Measurements from ENCODE around the gene RAB3C.

The RAB3C gene

DNA sequence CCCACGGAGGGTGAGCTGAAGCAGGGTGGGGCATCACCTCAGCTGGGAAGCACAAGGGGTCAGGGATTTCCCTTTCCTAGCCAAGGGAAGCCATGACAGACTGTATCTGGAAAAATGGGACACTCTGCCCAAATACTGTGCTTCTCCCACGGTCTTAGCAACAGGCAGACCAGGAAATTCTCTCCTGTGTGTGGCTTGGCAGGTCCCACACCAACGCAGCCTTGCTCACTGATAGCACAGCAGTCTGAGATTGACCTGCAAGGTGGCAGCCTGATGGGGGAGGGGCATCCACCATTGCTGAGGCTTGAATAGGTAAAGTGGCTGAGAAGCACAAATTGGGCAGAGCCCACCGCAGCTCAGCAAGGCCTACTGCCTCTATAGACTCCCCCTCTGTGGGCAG, 23.2 kb downstream of the RAB3C start:
- no peak for DNase-seq

DNA sequence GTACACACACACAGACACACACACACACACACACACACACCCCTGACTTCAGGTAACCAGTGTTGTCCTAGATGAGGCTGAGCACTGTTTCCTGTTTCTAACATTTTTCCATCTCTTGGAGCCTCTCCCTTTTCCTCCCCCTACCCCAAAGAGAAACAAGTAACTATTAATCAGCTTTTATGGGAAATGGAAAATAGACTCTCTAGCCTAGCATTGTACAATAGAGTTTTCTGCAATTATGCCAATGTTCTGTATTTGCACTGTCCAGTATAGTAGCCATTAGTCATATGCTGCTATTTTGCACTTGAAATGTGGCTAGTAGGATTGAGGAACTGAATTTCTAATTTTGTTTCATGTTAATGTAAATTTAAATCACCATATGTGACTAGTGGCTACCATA, 33.1 kb downstream of the RAB3C start:
- no peak for DNase-seq

- no peak for DNase-seq
Observed at GRCh38 chr5:58617241-58617640, 34.4 kb downstream of the RAB3C start.

DNA sequence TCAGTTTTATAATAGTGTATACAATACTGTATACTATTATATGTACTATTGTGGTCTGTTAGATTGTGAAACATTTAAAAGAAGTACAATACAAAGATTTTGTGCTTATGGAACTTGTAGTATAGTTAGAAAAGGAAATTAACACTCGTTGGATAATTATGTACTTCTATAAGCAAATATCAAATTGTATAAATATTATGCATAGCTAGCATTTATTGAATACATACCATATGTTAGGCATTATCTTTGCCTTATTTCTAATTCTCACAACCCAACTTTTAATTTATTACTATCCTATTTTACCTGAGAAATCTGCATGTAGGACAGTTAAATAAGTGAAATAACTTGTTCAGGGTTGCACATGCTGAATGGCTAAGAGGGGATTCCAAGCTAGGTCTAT, 37.5 kb downstream of the RAB3C start:
- DNase-seq = no peak

DNA sequence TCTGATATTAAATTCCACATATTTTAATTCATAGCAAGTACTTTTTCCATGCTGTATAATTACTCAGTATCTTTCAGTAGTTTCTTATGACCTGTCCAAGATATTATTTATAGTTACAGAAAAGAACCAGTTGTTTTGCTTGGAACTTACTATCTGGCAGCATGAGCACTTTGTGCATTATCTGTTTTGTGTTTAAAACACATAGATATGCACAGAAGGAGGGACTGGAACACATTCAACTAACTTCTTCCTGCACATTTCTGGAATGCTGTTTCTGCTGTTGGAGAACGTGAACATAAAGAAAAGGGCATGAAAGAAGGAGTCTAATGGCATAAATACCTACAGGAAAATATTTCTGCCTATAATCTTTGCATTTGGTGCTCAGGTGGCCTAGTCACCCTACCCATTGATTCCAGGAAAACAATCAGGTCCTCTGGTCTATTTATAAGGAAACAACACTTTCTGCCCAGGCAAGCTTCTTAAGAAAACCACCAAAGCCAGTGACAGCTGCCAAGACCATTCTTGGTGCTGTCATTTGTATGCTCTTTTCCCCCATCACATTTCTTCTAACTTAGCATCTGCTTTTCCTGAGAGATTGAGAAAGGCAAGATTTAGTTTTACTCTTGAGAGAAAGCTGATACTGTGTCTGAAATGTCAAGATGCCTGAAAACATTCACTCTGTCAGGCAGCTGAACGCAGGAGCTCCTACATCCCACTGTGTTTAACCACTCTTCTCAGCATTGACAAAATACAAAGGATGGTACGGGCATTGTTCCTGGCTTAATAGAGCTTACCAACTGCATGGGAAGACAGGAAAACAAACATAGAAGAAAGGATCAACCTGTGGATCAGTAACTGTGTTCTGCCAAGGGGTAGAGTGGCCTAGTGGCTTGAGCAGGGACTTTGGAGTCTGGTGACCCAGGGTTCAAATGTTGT, 40.3 kb downstream of the RAB3C start:
- no peak for DNase-seq

DNA sequence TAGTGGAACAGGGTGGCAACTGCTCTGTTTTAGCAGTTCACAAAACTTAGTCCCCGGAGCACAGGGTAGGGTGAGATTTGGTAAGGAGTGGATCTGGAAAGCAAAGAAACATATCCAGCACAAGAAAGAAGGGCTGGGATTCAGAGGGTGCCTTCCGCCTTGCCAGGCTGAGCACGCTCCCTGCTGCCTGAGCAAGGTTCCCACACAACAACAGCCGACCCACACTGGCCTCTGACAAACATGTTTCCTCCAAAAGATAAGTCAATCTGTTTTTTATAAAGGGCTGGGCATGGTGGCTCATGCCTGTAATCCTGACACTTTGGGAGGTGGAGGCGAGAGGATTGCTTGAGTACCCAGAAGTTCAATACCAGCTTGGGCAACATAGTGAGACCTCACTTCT, 45.8 kb downstream of the RAB3C start:
- no peak for DNase-seq

DNA sequence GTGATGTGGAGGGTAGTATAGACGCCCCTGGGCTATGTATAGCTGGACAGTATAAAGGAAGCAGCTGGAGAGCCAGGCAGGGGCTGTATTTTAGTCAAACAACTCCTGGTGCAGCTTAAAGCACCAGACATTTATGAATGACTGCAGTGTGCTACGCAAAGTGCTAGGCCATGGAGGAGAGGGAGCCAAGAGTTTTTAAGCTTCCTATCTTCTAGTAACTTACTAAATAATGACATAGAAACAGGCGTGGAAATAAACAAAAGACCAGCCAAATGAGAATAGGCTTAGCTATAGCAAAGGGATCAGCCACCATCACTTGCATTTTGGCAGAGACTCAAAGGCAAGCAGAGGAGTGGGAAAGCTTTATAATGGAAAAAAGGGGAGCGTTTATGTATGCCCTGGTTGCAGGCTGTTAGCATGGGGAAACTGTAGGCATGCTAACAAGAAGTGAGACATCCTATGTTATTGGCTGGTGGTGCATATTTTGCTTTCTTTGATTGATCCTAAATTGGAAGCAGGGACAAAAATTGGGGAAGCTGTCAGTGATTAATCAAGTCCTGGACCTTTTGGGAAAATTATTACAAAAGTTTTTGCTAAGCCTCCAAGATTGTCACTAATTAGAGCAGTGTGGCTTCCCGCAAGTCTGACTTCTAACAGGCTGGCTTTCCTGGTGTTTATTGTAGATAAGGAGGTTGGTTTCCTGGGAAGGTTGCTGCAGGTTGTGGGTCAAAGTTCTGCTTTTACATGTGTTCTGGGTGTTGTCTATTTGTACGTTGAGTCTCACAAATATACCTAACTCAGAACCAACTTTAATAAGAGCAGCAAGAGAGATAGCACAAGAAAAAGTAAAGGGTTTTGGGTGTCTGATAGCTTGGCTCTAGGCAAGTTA, 46.6 kb downstream of the RAB3C start:
- DNase-seq = no peak

DNA sequence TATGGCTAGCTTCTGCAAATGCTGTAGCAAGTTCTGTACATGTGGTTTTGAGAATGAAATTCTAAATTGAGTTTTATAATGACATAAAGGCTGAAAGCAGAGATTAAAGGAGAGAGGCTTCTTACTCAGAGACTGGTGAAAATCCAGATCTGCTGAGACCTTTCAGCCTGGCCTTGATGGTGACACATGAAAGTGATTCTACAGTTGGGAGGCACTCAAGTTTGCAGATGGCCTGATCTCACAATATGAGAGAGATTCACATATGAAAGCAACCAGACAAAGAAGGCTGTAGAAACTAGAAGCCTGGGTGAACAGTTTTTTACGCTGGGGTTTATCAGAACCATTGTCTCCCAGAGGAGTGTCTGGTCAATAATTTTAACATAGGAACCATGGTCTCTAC, 49.0 kb downstream of the RAB3C start:
- DNase-seq = no peak

- DNase-seq = no peak
Observed at GRCh38 chr5:58635416-58635815, 52.5 kb downstream of the RAB3C start.

- DNase-seq = no peak
Observed at GRCh38 chr5:58640011-58640410, 57.1 kb downstream of the RAB3C start.

DNA sequence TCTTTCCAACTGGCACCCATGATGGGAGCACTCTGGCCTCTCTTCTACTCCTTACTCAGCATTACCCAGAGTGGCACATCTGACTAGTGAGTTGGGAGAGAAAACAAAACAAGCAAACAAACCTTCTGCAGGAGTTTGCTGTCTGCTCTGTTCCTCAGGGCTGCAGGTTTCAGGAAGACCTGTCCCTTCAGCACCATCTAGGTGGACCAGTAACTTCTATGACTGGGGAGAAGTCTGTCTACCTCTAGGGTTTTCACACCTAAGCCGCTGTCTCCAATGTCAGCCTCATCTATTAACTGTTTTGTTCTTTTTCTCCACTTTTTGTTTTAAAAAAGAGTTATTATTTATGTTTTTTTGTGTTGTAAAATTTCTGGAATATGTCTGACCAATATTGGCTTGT, 58.7 kb downstream of the RAB3C start:
- no peak for DNase-seq

DNA sequence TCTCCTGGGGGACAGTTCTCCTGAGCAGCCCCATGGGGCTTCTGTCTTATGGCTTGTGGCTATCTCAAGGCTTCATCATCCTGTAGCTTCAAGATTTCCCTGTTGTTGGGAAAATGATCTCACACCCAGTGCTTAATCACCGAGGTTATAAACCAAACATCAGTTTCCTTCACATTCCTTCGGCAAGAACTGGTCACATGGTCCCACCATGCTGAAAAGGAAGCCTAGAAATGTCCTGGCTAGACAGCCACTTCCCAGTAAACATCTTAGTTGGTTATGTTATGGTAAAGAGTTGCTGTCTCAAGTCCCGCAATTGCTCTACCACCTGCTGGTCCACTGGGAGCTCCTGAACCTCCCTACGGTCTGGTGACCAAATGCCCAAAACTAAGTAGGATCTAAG, 66.0 kb downstream of the RAB3C start:
- no peak for DNase-seq

- DNase-seq = no peak
Observed at GRCh38 chr5:58649716-58650115, 66.8 kb downstream of the RAB3C start.

- DNase-seq = no peak
Observed at GRCh38 chr5:58653521-58653920, 70.6 kb downstream of the RAB3C start.

DNA sequence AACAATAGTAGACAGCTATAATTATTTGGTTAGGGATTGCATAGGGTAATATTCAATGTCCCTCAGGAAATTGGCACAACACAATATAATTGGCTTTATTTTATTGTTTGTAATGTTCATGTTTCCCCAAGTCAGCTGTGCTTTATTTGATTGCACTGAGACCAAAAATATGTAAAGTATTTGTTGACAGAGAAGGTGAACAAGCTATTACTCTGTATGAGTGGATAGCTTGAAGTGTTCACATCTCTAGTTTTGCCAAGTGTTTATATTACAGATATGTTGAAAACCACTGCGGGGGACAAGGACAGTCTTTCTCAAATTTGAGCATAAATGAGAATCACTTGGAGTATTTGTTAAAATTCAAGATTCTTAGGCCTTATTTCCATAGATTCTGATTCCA, 83.3 kb downstream of the RAB3C start:
- DNase-seq = no peak

GRCh38 chr5:58666598-58667581, 84.0 kb downstream of the RAB3C start:
- DNase-seq = no peak

DNA sequence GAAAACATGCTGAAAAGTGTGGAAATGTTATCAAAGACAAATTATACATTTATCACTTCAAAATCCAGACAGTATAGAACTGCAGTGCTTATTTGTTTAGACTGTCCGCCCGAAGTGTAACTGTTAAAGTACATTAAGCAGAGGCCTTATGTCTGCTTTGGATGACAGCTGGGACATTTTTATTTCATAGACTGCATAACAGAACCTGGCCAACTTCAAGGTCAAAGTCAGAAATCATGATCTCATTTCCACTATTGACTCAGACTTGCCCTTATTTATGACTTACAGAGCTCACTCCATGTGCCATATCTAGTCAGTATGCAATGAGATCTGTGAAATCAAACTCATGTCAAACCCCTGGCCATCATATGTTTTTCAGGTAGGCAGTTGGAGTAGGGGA, 87.7 kb downstream of the RAB3C start:
- no peak for DNase-seq

DNA sequence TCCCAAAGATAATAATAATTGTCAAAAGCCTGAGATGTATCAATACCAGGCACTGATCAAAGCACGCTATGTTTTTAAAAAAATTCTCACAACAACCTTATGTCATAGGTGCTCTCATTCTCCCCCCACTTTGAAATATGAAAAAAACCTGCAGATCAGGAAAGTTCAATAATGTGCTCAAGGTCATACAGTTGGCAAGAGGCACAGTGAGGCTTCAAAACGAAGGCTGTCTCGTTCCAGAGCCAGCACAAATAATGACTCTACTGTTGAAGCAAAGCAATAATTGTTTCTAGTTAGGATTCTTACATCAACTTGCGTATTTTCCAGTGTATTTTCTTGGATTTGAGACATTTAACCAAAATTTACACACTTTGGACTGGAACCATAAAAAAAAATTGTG, 88.3 kb downstream of the RAB3C start:
- DNase-seq = no peak

DNA sequence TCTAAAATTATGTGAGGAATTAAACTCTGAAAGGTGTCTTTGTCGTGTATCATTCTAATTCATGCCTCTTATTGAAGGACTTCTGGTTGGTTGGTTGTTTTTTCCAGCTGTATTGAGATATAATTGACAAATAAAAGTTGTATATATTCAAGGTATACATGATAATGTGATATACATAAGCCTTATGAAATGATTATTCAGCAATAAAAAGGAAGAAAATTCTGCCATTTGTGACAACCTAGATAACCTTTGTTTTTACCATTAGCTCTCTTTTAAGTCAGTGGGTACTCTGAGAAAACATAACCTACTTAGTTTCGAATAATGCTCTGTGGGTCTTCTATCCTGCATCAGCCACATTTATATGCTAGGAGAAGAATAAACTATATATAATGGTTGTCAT, 89.6 kb downstream of the RAB3C start:
- DNase-seq = no peak

- DNase-seq = no peak
Observed at GRCh38 chr5:58674070-58674469, 91.2 kb downstream of the RAB3C start.

GRCh38 chr5:58674711-58675110, 91.8 kb downstream of the RAB3C start:
- no peak for DNase-seq

DNA sequence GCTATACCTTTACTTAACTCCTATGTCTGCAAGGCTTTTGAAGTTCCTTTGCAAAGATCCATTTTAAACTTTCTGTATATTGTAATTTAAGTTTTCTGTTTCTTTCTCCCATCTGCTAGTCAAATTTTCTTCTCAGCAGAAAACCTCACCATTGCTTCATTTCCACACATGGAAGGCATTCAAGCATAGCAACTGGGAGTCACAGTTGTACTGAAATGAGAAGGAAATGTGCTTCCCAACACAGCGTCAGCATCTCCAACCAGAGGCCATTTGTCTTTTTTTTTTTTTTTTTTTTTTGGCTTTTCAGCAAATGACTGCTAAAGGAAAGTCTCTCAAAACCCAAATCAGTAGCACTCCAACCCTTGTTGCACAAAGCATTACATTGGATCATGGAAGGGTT, 92.5 kb downstream of the RAB3C start:
- DNase-seq = no peak

- DNase-seq = no peak
Observed at GRCh38 chr5:58677650-58678049, 94.8 kb downstream of the RAB3C start.

Measured in central memory CD4-positive, alpha-beta T cell (primary cell).